ENCODE measurements around the gene EIF3CL. TPM values are rescaled to one million over a fixed set of nuclear protein-coding genes. Genes with fewer than 3 reads are reported as not detected.
"Not testable (repeated sequence)": the region's sequence is repeated elsewhere in the genome, so short reads cannot be mapped to it uniquely, and the experiment has no call there.

Gene EIF3CL
- total RNA-seq, 1 donor from 2014 or later, result 133 TPM

- DNase-seq, result not testable (repeated sequence)
Measured at GRCh38 chr16:28338230-28338629, 65.4 kb downstream of the EIF3CL start.

DNA sequence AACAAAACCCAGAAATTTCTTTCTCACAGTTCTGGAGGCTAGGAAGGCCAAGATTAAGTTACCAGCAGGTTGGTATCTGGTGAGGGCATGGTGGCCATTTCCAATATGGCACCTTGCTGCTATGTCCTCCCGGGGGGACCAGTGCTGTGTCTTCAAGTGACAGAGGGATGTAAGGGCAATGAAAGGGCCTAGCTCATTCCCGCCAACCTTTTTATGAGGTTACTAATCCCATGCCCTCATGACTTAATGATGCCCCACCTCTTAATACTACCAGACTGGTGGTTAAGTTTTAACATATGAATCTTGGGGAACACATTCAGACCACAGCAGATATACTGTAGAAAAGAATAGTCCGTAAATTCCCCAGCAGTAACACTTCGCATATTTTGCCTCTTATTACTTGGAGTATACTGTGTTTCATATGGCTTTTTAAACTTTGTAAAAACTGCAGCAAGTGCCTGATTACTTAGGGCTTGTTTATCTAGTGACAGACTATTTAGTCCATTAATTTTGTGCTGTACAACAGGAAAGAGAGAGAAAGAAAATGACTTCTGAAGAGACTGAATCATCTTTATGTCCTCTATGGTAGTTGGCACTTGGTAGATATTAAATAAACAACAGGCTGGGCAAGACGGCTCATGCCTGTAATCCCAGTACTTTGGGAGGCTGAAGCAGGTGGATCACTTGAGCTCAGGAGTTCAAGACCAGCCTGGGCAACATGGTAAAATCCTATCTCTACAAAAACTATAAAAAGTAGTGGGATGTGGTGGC lies 66.5 kb downstream of the EIF3CL start:
- DNase-seq, result not testable (repeated sequence)

DNA sequence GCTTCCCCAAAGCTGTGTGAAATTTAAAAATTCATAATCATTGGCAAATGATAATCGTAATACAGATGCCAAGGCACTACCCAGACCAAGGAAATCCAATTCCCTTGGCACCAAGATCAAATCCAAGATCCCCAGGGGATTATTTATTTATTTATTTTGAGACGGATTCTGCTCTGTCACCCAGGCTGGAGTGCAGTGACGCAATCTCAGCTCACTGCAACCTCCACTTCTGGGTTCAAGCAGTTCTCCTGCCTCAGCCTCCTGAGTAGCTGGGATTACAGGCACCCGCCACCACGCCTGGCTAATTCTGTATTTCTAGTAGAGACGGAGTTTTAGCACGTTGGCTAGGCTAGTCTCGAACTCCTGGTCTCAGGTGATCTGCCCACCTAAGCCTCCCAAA lies 68.0 kb downstream of the EIF3CL start:
- not testable (repeated sequence) for DNase-seq

DNA sequence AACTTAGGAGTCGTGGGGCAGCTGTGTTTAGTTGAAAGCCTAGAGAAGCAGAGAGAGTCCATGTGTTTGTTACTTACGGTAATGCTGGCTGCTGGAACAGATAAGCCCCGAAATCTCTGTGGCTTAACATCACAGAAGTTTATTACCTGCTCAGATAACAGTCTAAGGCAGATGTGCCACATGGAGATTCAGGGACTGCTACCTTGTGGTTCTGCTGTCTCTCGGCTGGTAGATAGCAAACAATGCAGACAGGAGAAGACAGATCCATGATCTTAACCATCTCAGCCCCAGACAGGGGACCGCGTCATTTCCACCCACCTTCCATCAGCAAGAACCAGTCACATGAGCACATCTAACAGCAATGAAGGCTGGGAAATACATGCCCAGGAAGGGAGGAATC lies 71.0 kb downstream of the EIF3CL start:
- not testable (repeated sequence) for DNase-seq

DNA sequence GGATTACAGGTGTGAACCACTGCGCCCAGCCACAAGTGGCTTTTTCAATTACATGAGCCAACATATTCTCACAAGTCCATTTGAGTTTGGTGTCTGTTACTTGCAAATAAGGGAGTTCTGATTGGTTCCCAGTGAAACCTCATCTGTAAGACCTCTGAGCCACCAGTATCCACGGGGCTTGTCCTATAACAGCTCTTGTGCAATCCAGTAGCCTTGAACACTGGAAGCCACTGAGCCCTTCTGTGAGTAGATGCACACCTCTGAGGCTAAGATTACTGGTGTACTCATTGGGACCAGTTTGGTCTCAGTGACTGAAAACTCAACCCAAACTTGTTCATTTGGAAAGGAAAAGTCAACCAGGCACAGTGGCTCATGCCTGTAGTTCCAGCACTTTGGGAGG lies 72.7 kb downstream of the EIF3CL start:
- not testable (repeated sequence) for DNase-seq

DNA sequence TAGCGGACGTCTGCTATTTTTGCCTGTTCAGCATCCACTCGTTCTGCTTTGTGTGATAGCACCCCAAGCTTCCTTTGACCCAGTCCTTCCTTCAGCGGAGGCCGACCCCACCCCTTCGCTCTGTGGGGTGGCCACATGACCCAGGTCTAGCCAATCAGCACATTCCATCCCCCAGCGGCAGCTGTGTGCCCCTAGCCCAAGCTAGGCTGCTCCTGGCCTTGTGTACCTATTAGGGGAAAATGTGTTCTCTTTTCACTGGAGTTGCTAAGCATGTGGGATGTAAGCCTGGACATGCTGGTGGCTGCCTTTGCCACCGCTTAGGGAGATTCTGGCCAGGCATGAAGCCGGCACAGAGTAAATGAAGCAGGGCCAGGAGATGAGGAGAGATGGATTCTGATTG lies 73.4 kb downstream of the EIF3CL start:
- not testable (repeated sequence) for DNase-seq

Small RNA genes within 50 kb of the gene (small RNA-seq; reads per million reads assigned to genes)
- not detected for gene AC138904.2 (ENCODE audit: low replicate concordance)
- not detected for gene MIR6862-1 (ENCODE audit: low replicate concordance)

Other genes with a start within 250 kb of the EIF3CL start
- 62.5 TPM for gene XPO6, start 191.9 kb downstream of the EIF3CL start, total RNA-seq
- 8.7 TPM for gene SBK1, start 111.3 kb downstream of the EIF3CL start, total RNA-seq
- gene NPIPB6, start 40.3 kb downstream of the EIF3CL start, total RNA-seq, result not detected
- not detected for gene NPIPB7, start 68.5 kb upstream of the EIF3CL start, total RNA-seq
- 14.5 TPM for gene CLN3, start 88.2 kb upstream of the EIF3CL start, total RNA-seq
- gene APOBR, start 90.8 kb upstream of the EIF3CL start, total RNA-seq, result 0.92 TPM
- gene IL27, start 103.0 kb upstream of the EIF3CL start, total RNA-seq, result not detected
- gene NUPR1, start 135.1 kb upstream of the EIF3CL start, total RNA-seq, result 1.4 TPM
- gene SGF29, start 150.1 kb upstream of the EIF3CL start, total RNA-seq, result 9.7 TPM
- gene SULT1A2, start 193.2 kb upstream of the EIF3CL start, total RNA-seq, result not detected
- gene SULT1A1, start 206.2 kb upstream of the EIF3CL start, total RNA-seq, result 12.8 TPM
- 0.21 TPM for gene NPIPB8, start 234.2 kb upstream of the EIF3CL start, total RNA-seq

Measured in tongue (tissue), 3 donors.